ENCODE data around the gene ERICH6.

ERICH6 gene

DNA sequence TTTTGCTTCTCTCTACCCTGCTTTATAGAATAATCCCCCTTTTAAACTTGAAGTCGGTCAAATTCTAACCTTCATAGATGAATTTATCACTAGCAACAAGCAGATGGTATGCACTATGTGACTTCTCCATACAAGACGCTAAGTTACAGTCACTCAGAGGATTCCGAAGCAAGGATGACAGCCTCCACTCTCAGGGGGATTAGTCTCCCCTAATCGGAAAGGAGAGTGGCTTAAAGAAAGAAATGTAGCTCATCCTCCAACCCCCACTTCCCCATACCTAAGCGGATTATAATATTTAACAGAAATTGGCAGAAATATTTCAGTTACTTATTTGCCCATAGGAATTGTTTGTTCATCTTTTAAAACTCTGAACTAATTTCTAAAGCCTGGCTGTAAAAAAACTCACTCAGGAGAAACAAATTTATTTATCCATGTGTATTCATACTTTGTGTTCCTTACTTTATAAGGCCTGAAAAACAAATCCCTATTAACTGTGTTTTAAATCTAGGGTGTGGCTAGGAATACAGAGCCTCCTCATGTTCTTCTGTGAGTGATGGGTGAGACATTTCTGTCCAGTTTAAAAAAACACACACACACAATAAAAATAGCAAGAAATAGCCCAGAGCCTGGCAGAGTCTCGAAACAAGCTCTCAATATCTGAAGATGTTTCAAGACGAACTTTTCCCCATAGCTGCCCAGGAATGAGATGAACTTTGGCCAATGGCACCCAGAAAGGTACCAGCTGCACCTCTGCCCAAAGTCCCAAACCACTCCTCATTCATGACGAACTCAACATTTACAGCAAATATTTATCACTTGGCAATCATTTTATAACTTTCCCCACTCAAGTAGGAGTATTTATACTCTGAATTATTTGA lies 40.6 kb upstream of the ERICH6 start:
- H3K4me1 ChIP-seq (ENCODE audit: control insufficient read depth, insufficient read depth, low read depth, low read length) = peaks cover 13% of the 10 kb centered on the region
- H3K18ac ChIP-seq (ENCODE audit: low read depth in 1 of 2, low read length in 2 of 2) = no peak overlapping the region
- no peak for DNase-seq
- no peak overlapping the region for H2BK15ac ChIP-seq (ENCODE audit: low read depth, poor library complexity, severe bottlenecking)
- H2BK5ac ChIP-seq (ENCODE audit: low read depth, low read length, poor library complexity, severe bottlenecking) = no peak overlapping the region
- no peaks in the 10 kb centered on the region for H3K27me3 ChIP-seq (ENCODE audit: control insufficient read depth in 1 of 2, insufficient read depth in 1 of 2, low read length in 2 of 2)
- no peak overlapping the region for H2BK120ac ChIP-seq (ENCODE audit: low read depth, low read length)
- H3K4me3 ChIP-seq (ENCODE audit: insufficient read depth in 1 of 2, low read depth in 1 of 2, low read length in 2 of 2) = no peak overlapping the region
- H3K36me3 ChIP-seq (ENCODE audit: control insufficient read depth in 1 of 2, insufficient read depth in 2 of 2, low read depth in 1 of 2, low read length in 2 of 2) = peaks cover 18 to 24% of the 10 kb centered on the region in 2 experiments
- H2BK12ac ChIP-seq (ENCODE audit: low read length in 2 of 2) = no peak overlapping the region
- no peak overlapping the region for H3K14ac ChIP-seq (ENCODE audit: low read length in 2 of 2)
- H3K79me1 ChIP-seq (replicated peaks; ENCODE audit: low read length, poor library complexity, severe bottlenecking) = peaks cover 35% of the 10 kb centered on the region
- no peaks in the 10 kb centered on the region for H3K9me3 ChIP-seq (ENCODE audit: control insufficient read depth, low read length)
- no peak overlapping the region for H3K23ac ChIP-seq (ENCODE audit: low read length in 2 of 2)
- H3K9ac ChIP-seq (ENCODE audit: low read length) = peak overlapping the region; percentile 18
- H2AK5ac ChIP-seq (ENCODE audit: low read length, severe bottlenecking) = peak overlapping the region; percentile 68
- no peak overlapping the region for H4K91ac ChIP-seq (ENCODE audit: low read length)
- no peak overlapping the region for H3K4ac ChIP-seq (ENCODE audit: low read depth in 1 of 2, low read length in 2 of 2)
- H3K4me2 ChIP-seq (ENCODE audit: low read length, poor library complexity, severe bottlenecking) = no peak overlapping the region
- H4K8ac ChIP-seq (ENCODE audit: low read length) = no peak overlapping the region
- peak overlapping the region; percentile 78 for H3K27ac ChIP-seq (ENCODE audit: low read length, poor library complexity, severe bottlenecking)
- WGBS = 86% methylated on average over 5 of the region's 8 CpGs
- no peak overlapping the region for H2AFZ ChIP-seq (ENCODE audit: low read depth, low read length)

GRCh38 chr3:150743508-150743907 lies 39.8 kb upstream of the ERICH6 start:
- peak overlapping the region; percentile 78 for H3K27ac ChIP-seq (ENCODE audit: low read length, poor library complexity, severe bottlenecking)
- no peak overlapping the region for H3K4me3 ChIP-seq (ENCODE audit: insufficient read depth in 1 of 2, low read depth in 1 of 2, low read length in 2 of 2)
- no peak overlapping the region for H3K14ac ChIP-seq (ENCODE audit: low read length in 2 of 2)
- H3K4me2 ChIP-seq (ENCODE audit: low read length, poor library complexity, severe bottlenecking) = no peak overlapping the region
- H2BK120ac ChIP-seq (ENCODE audit: low read depth, low read length) = no peak overlapping the region
- H3K27me3 ChIP-seq (ENCODE audit: control insufficient read depth in 1 of 2, insufficient read depth in 1 of 2, low read length in 2 of 2) = no peaks in the 10 kb centered on the region
- no peak overlapping the region for H3K4ac ChIP-seq (ENCODE audit: low read depth in 1 of 2, low read length in 2 of 2)
- no peaks in the 10 kb centered on the region for H3K9me3 ChIP-seq (ENCODE audit: control insufficient read depth, low read length)
- H2BK15ac ChIP-seq (ENCODE audit: low read depth, poor library complexity, severe bottlenecking) = no peak overlapping the region
- H3K9ac ChIP-seq (ENCODE audit: low read length) = peak overlapping the region; percentile 18
- 36% methylated on average over 2 of the region's 2 CpGs for WGBS
- peak overlapping the region in 1 of 2 experiments; percentile 18 for H3K23ac ChIP-seq (ENCODE audit: low read length in 2 of 2)
- peak overlapping the region; percentile 86 for H2AK5ac ChIP-seq (ENCODE audit: low read length, severe bottlenecking)
- H2BK5ac ChIP-seq (ENCODE audit: low read depth, low read length, poor library complexity, severe bottlenecking) = peak overlapping the region; percentile 33
- no peak overlapping the region for H3K18ac ChIP-seq (ENCODE audit: low read depth in 1 of 2, low read length in 2 of 2)
- H4K8ac ChIP-seq (ENCODE audit: low read length) = peak overlapping the region; percentile 42
- H3K79me1 ChIP-seq (replicated peaks; ENCODE audit: low read length, poor library complexity, severe bottlenecking) = peaks cover 35% of the 10 kb centered on the region
- no peak overlapping the region for H2AFZ ChIP-seq (ENCODE audit: low read depth, low read length)
- H4K91ac ChIP-seq (ENCODE audit: low read length) = no peak overlapping the region
- H3K4me1 ChIP-seq (ENCODE audit: control insufficient read depth, insufficient read depth, low read depth, low read length) = peaks cover 12% of the 10 kb centered on the region
- no peak overlapping the region for H2BK12ac ChIP-seq (ENCODE audit: low read length in 2 of 2)
- peak; percentile 25 for DNase-seq
- H3K36me3 ChIP-seq (ENCODE audit: control insufficient read depth in 1 of 2, insufficient read depth in 2 of 2, low read depth in 1 of 2, low read length in 2 of 2) = peaks cover 18 to 24% of the 10 kb centered on the region in 2 experiments

DNA sequence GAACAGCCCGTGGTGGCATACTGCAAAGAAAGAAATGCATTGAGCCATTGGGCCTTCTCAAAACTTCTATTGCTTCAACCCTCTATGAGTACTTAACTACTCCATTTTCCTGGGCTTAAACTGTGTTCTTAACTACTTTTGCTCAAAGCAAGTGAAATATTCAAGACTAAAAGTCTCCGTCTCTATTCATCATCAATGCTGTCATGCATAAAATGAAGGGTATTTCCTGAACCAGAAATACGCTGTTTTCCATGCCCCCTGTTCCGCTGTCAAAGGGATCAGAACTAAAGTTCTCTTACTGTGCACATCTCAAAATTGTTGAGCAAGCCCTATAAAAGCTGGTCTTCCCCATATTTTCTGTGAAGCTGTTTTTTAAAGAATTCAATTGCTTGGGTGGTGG lies 39.0 kb upstream of the ERICH6 start:
- no peaks in the 10 kb centered on the region for H3K9me3 ChIP-seq (ENCODE audit: control insufficient read depth, low read length)
- peaks cover 18 to 24% of the 10 kb centered on the region in 2 experiments for H3K36me3 ChIP-seq (ENCODE audit: control insufficient read depth in 1 of 2, insufficient read depth in 2 of 2, low read depth in 1 of 2, low read length in 2 of 2)
- WGBS = 92% methylated on average over 4 of the region's 4 CpGs
- no peak overlapping the region for H2AFZ ChIP-seq (ENCODE audit: low read depth, low read length)
- no peak for DNase-seq
- peaks cover 12% of the 10 kb centered on the region for H3K4me1 ChIP-seq (ENCODE audit: control insufficient read depth, insufficient read depth, low read depth, low read length)
- H4K91ac ChIP-seq (ENCODE audit: low read length) = no peak overlapping the region
- H2BK120ac ChIP-seq (ENCODE audit: low read depth, low read length) = no peak overlapping the region
- no peak overlapping the region for H3K4ac ChIP-seq (ENCODE audit: low read depth in 1 of 2, low read length in 2 of 2)
- H2BK12ac ChIP-seq (ENCODE audit: low read length in 2 of 2) = no peak overlapping the region
- no peak overlapping the region for H2BK5ac ChIP-seq (ENCODE audit: low read depth, low read length, poor library complexity, severe bottlenecking)
- H3K18ac ChIP-seq (ENCODE audit: low read depth in 1 of 2, low read length in 2 of 2) = no peak overlapping the region
- H4K8ac ChIP-seq (ENCODE audit: low read length) = no peak overlapping the region
- H2BK15ac ChIP-seq (ENCODE audit: low read depth, poor library complexity, severe bottlenecking) = no peak overlapping the region
- no peak overlapping the region for H3K4me2 ChIP-seq (ENCODE audit: low read length, poor library complexity, severe bottlenecking)
- H3K4me3 ChIP-seq (ENCODE audit: insufficient read depth in 1 of 2, low read depth in 1 of 2, low read length in 2 of 2) = no peak overlapping the region
- no peak overlapping the region for H3K9ac ChIP-seq (ENCODE audit: low read length)
- H3K27ac ChIP-seq (ENCODE audit: low read length, poor library complexity, severe bottlenecking) = no peak overlapping the region
- H3K23ac ChIP-seq (ENCODE audit: low read length in 2 of 2) = no peak overlapping the region
- no peak overlapping the region for H3K14ac ChIP-seq (ENCODE audit: low read length in 2 of 2)
- no peaks in the 10 kb centered on the region for H3K27me3 ChIP-seq (ENCODE audit: control insufficient read depth in 1 of 2, insufficient read depth in 1 of 2, low read length in 2 of 2)
- peaks cover 35% of the 10 kb centered on the region for H3K79me1 ChIP-seq (replicated peaks; ENCODE audit: low read length, poor library complexity, severe bottlenecking)
- no peak overlapping the region for H2AK5ac ChIP-seq (ENCODE audit: low read length, severe bottlenecking)

GRCh38 chr3:150742141-150742523 lies 38.4 kb upstream of the ERICH6 start:
- H3K23ac ChIP-seq (ENCODE audit: low read length in 2 of 2) = no peak overlapping the region
- no peak overlapping the region for H2BK12ac ChIP-seq (ENCODE audit: low read length in 2 of 2)
- no peak overlapping the region for H3K14ac ChIP-seq (ENCODE audit: low read length in 2 of 2)
- no peak overlapping the region for H3K4ac ChIP-seq (ENCODE audit: low read depth in 1 of 2, low read length in 2 of 2)
- H3K4me2 ChIP-seq (ENCODE audit: low read length, poor library complexity, severe bottlenecking) = no peak overlapping the region
- H3K18ac ChIP-seq (ENCODE audit: low read depth in 1 of 2, low read length in 2 of 2) = no peak overlapping the region
- no peak overlapping the region for H4K8ac ChIP-seq (ENCODE audit: low read length)
- H3K27ac ChIP-seq (ENCODE audit: low read length, poor library complexity, severe bottlenecking) = no peak overlapping the region
- WGBS = 97% methylated on average over 15 of the region's 15 CpGs
- peaks cover 12% of the 10 kb centered on the region for H3K4me1 ChIP-seq (ENCODE audit: control insufficient read depth, insufficient read depth, low read depth, low read length)
- no peaks in the 10 kb centered on the region for H3K9me3 ChIP-seq (ENCODE audit: control insufficient read depth, low read length)
- no peak overlapping the region for H2AFZ ChIP-seq (ENCODE audit: low read depth, low read length)
- H4K91ac ChIP-seq (ENCODE audit: low read length) = no peak overlapping the region
- H2AK5ac ChIP-seq (ENCODE audit: low read length, severe bottlenecking) = no peak overlapping the region
- H3K36me3 ChIP-seq (ENCODE audit: control insufficient read depth in 1 of 2, insufficient read depth in 2 of 2, low read depth in 1 of 2, low read length in 2 of 2) = peaks cover 18 to 24% of the 10 kb centered on the region in 2 experiments
- no peaks in the 10 kb centered on the region for H3K27me3 ChIP-seq (ENCODE audit: control insufficient read depth in 1 of 2, insufficient read depth in 1 of 2, low read length in 2 of 2)
- DNase-seq = no peak
- H2BK5ac ChIP-seq (ENCODE audit: low read depth, low read length, poor library complexity, severe bottlenecking) = no peak overlapping the region
- peaks cover 36% of the 10 kb centered on the region for H3K79me1 ChIP-seq (replicated peaks; ENCODE audit: low read length, poor library complexity, severe bottlenecking)
- no peak overlapping the region for H3K4me3 ChIP-seq (ENCODE audit: insufficient read depth in 1 of 2, low read depth in 1 of 2, low read length in 2 of 2)
- no peak overlapping the region for H2BK120ac ChIP-seq (ENCODE audit: low read depth, low read length)
- H2BK15ac ChIP-seq (ENCODE audit: low read depth, poor library complexity, severe bottlenecking) = no peak overlapping the region
- no peak overlapping the region for H3K9ac ChIP-seq (ENCODE audit: low read length)
